Right lobe of liver (tissue), 6 donors: ENCODE results near the gene HDAC9. TPM values are rescaled to one million over a fixed set of nuclear protein-coding genes. Genes with fewer than 3 reads are reported as not detected.

Source experiments
- ATAC-seq, 4 donors: fragments of 200-7000 bp; cut with Tn5 transposase; one replicate each; pipeline ENCODE4 v1.9.1; 2020; ENCODE audit warnings: mild to moderate bottlenecking in 4 of 4, moderate library complexity in 4 of 4
- DNase-seq, 3 donors: peaks; one replicate each; pipeline ENCODE4 v3.0.0-alpha.2; 2020
- H3K27ac ChIP-seq, 3 donors: fragments of 200-600 bp; one replicate each; pipeline ENCODE4 v1.8.0; 2022
- H3K27me3 ChIP-seq, 2 donors: fragments of 200-600 bp; one replicate each; pipeline ENCODE4 v1.8.0; 2022
- H3K36me3 ChIP-seq, 4 donors: fragments of 200-600 bp; sonication (generic) in 1 of 4; one replicate each; pipeline versions ENCODE4 v1.5.1 to v1.8.0; 2017 to 2022; ENCODE audit warnings: control low read depth in 1 of 4
- H3K4me1 ChIP-seq, 4 donors: fragments of 200-600 bp; sonication (generic) in 1 of 4; one replicate each; pipeline versions ENCODE4 v1.5.1 to v1.8.0; 2017 to 2022; ENCODE audit warnings: control low read depth in 1 of 4
- H3K4me3 ChIP-seq, 3 donors: fragments of 200-600 bp; one replicate each; pipeline ENCODE4 v1.8.0; 2022
- H3K9me3 ChIP-seq, 4 donors: fragments of 200-600 bp; sonication (generic) in 1 of 4; one replicate each; pipeline versions ENCODE4 v1.5.1 to v1.8.0; 2017 to 2022; ENCODE audit warnings: control low read depth in 1 of 4
- POLR2A ChIP-seq: fragments of 450-650 bp; IDR thresholded peaks from one replicate; pipeline ENCODE4 v1.6.1; 2017; ENCODE audit warnings: antibody characterized with exemption, mild to moderate bottlenecking
- WGBS: methylation state at CpG from one replicate; pipeline ENCODE4 v1.1.6; 2018; ENCODE audit warnings: low coverage, low lambda C conversion rate; ENCODE audit not compliant: insufficient coverage; ENCODE audit errors: missing lambda C conversion rate; 5-methylcytosine and 5-hydroxymethylcytosine counted together
- intact Hi-C, 2 donors: fragments of 100-400 bp; cut with DNase I; formaldehyde crosslinking; loops; one replicate each; pipeline versions ENCODE4 v1.11.2 to v1.14.1; 2022
- total RNA-seq, 6 experiments: library from RNA; depleted of rRNA in 2 of 6; stranded (reverse); fragments of >200 nt in 2 of 6; fragmentation: NEBNext Ultra II Directional in 3 of 6; extraction: Animal tissue kit (Norgen Biotek cat#: 25700) in 3 of 6; gene quantifications; one replicate each; pipeline versions ENCODE4 v1.1.0 to v1.2.4, GENCODE V29; 2016 to 2023
- TF ChIP-seq, protein P1 (sequence below), 4 donors: fragments of 200-600 bp in 3 of 4; fragments of 450-650 bp in 1 of 4; IDR thresholded peaks; one replicate each; pipeline versions ENCODE4 v1.5.1 to v1.8.0; 2016 to 2022; ENCODE audit warnings: antibody characterized with exemption in 4 of 4, mild to moderate bottlenecking in 2 of 4
- donor health status: DM: no; HTN: yes; CAD: no.
- donor health status: DM: no; HTN: no; CAD: no.
- donor health status: DM: no; HTN: no; CAD: no.
- donor health status: DM: no; HTN: yes; CAD: no.
- donor health status: DM: no; HTN: yes; CAD: no.

HDAC9 gene
- total RNA-seq, 6 experiments from 2014 or later, result 1.0 to 4.1 (median 2.5) TPM

DNA sequence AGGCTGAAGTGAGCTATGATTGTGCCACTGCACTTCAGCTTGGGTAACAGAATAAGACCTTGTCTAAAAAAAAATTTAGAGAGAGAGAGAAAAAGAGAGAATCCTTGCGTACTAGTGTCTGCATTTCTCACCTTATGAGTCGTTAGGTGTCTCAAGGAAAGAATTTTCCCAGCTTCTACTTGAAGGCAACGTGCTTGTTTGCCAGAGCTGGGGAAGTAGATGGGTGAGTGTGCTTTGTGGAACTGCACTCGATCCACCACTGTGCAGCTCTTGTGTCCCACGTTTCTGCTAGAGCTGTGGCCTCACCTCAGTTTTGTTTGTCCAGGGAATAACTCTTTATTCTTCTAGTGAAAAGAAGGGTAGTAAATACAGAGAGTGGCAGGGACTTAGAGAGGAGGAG, 38.9 kb downstream of the HDAC9 start:
- TF ChIP-seq, protein P1, sequence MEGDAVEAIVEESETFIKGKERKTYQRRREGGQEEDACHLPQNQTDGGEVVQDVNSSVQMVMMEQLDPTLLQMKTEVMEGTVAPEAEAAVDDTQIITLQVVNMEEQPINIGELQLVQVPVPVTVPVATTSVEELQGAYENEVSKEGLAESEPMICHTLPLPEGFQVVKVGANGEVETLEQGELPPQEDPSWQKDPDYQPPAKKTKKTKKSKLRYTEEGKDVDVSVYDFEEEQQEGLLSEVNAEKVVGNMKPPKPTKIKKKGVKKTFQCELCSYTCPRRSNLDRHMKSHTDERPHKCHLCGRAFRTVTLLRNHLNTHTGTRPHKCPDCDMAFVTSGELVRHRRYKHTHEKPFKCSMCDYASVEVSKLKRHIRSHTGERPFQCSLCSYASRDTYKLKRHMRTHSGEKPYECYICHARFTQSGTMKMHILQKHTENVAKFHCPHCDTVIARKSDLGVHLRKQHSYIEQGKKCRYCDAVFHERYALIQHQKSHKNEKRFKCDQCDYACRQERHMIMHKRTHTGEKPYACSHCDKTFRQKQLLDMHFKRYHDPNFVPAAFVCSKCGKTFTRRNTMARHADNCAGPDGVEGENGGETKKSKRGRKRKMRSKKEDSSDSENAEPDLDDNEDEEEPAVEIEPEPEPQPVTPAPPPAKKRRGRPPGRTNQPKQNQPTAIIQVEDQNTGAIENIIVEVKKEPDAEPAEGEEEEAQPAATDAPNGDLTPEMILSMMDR (IDR thresholded peaks at IDR 0.05), result no peak
- no peak for TF ChIP-seq POLR2A
- no peaks in the 10 kb centered on the region for H3K4me1 ChIP-seq
- H3K4me3 ChIP-seq, result no peak overlapping the region
- H3K27ac ChIP-seq, result no peak overlapping the region
- H3K36me3 ChIP-seq, result no peaks in the 10 kb centered on the region
- WGBS, result 63% methylated on average over 5 of the region's 5 CpGs
- intact Hi-C loops, result no loop called here
- no peaks in the 10 kb centered on the region for H3K27me3 ChIP-seq
- DNase-seq, result no peak
- ATAC-seq, result no peak
- no peaks in the 10 kb centered on the region for H3K9me3 ChIP-seq

DNA sequence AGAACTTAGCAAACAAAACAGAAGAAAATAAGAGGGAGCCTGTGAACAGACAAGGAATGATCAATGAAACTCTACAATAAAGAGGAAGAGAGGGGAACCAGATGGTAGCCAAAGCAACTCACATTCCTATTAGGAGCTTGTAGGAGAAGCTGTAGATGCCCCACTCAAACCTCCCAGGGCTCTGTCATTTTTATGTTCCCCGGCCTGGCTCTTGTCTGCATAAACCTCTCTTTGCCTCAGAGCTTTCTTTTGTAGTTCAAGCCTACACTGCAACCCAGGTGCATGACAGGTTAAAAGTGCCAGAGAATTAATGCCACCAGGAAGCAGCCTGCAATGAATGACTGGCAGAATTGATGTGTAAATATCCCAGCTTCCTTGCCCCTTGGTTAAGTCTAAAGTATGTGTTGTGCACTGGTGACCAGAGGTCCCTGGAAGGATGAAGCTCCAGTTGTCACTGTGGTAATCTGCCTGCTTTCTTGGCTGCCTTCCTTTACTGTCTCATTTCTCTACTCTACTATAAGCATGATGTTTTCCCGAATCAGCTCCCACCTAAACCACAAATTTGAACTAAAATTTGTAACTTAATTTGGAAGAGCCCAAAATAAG, 40.4 kb downstream of the HDAC9 start:
- Histone ChIP-seq H3K27ac (no peak overlapping the region), H3K27me3 (no peaks in the 10 kb centered on the region), H3K36me3 (no peaks in the 10 kb centered on the region), H3K4me3 (no peak overlapping the region), H3K9me3 (no peaks in the 10 kb centered on the region), H3K4me1 (no peaks in the 10 kb centered on the region)
- no peak for DNase-seq
- intact Hi-C loops, result no loop called here
- TF ChIP-seq POLR2A, result no peak
- TF ChIP-seq, protein P1 (IDR thresholded peaks at IDR 0.05), result no peak
- WGBS, result 41% methylated on average over 2 of the region's 2 CpGs
- no peak for ATAC-seq

DNA sequence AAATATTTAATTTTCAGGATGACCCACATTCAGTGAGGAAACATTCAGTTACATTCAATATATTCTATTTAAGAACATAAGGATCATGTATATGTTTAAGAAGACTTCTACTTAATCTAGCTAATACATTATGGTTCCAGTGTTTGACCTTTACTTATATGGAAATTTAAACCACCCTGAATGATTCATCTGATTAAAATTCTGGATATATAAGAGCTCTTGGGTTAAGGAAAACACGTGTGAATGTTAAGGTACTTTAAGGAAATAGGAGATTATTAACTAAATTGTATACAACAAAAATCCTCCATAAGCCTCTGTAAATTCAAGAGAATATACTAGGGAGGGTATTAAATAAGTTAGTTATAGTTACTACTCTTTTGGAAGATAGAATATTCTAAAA, 40.9 kb downstream of the HDAC9 start:
- no peak for DNase-seq
- ATAC-seq, result no peak
- Histone ChIP-seq H3K27me3 (no peaks in the 10 kb centered on the region), H3K9me3 (no peaks in the 10 kb centered on the region), H3K36me3 (no peaks in the 10 kb centered on the region), H3K27ac (no peak overlapping the region), H3K4me3 (no peak overlapping the region), H3K4me1 (no peaks in the 10 kb centered on the region)
- intact Hi-C loops, result no loop called here
- TF ChIP-seq POLR2A, result no peak
- TF ChIP-seq, protein P1 (IDR thresholded peaks at IDR 0.05), result no peak
- WGBS, result 35% methylated on average over 1 of the region's 1 CpG

DNA sequence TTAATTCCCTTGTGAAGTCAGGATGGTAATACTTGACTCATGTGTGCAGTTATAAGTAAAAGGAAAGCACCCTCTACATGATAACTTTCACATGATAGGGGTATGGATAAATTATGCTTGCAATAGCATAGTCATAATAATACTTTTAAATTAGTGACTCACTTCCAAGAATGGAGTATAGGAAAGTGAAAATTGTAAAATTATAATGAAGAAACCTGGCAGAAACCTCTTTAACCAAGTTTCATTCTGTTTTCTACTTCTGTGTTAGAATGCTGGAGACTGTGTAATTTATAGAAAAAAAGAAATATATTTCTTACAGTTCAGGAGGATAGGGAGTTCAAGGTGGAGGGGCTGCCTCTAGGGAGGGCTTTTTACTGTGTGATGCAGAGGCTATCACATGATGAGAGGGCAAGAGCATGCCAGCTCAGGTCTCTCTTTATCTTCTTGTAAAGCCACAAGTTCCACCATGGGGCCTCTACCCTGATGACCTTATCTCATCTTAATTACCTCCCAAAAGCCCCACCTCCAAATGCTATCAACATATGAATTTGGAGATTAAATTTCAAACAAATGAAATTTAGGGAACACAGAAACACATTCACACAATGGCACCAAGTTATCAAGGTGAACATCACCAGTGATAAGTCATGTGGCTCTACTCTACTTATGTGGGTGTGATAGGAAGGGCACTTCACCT, 43.2 kb downstream of the HDAC9 start:
- no peak overlapping the region for H3K27ac ChIP-seq
- H3K36me3 ChIP-seq, result no peaks in the 10 kb centered on the region
- TF ChIP-seq, protein P1 (IDR thresholded peaks at IDR 0.05), result no peak
- TF ChIP-seq POLR2A, result no peak
- no peaks in the 10 kb centered on the region for H3K9me3 ChIP-seq
- no peaks in the 10 kb centered on the region for H3K4me1 ChIP-seq
- no peaks in the 10 kb centered on the region for H3K27me3 ChIP-seq
- H3K4me3 ChIP-seq, result no peak overlapping the region
- intact Hi-C loops, result no loop called here
- ATAC-seq, result no peak
- no peak for DNase-seq
